B cell (primary cell): ENCODE data around the gene POFUT1. TPM values are rescaled to one million over a fixed set of nuclear protein-coding genes. Genes with fewer than 3 reads are reported as not detected.

Source experiments
- ATAC-seq: fragments of 200-7000 bp; cut with Tn5 transposase; one replicate; pipeline ENCODE4 v1.10.0; 2021; ENCODE audit warnings: low read depth, mild to moderate bottlenecking, moderate number of reproducible peaks, moderate library complexity
- CTCF ChIA-PET: fragments of 350-600 bp; sonication (Branson Sonifier 250); formaldehyde crosslinking; loops from one replicate; lab custom pipeline; 2021; ENCODE audit warnings: antibody characterized with exemption, inconsistent platforms; lab: Charles Lee
- POLR2A ChIA-PET: fragments of 350-600 bp; sonication (Branson Sonifier 250); formaldehyde crosslinking; loops from one replicate; lab custom pipeline; 2021; ENCODE audit warnings: antibody characterized with exemption; lab: Charles Lee
- DNase-seq: peaks from one replicate; pipeline ENCODE4 v3.0.0; 2013
- H2AFZ ChIP-seq: 2 replicates; pipeline ENCODE4 v1.6.1; 2012; ENCODE audit warnings: mild to moderate bottlenecking, low read depth, low read length; ENCODE audit not compliant: insufficient read depth, poor library complexity, severe bottlenecking
- H3K27ac ChIP-seq, 2 donors: 1 replicate in 1 of 2; 2 replicates in 1 of 2; pipeline ENCODE4 v1.5.1; 2012 to 2013; ENCODE audit warnings: low read length in 2 of 2, mild to moderate bottlenecking in 2 of 2, moderate library complexity in 1 of 2
- H3K27me3 ChIP-seq, 4 experiments: fragments of 200-600 bp in 1 of 4; sonication (generic) in 1 of 4; replicated peaks in 1 of 4; 1 replicate in 2 of 4; 2 replicates in 2 of 4; pipeline versions ENCODE4 v1.6.1 to v1.7.0; 2013 to 2016; ENCODE audit warnings: low read length in 3 of 4, mild to moderate bottlenecking in 2 of 4, mixed read lengths in 1 of 4, moderate library complexity in 1 of 4; ENCODE audit not compliant: insufficient read depth in 4 of 4, control insufficient read depth in 3 of 4; ENCODE audit errors: control extremely low read depth in 1 of 4
- H3K36me3 ChIP-seq, 2 experiments: replicated peaks in 1 of 2; 1 replicate in 1 of 2; 2 replicates in 1 of 2; pipeline versions ENCODE4 v1.6.1 to v1.7.1; 2013; ENCODE audit warnings: low read length in 1 of 2; ENCODE audit not compliant: insufficient read depth in 2 of 2, control insufficient read depth in 1 of 2; ENCODE audit errors: control extremely low read depth in 1 of 2, extremely low read depth in 1 of 2
- H3K4me1 ChIP-seq, 2 donors: fragments of 200-600 bp in 1 of 2; sonication (generic) in 1 of 2; 1 replicate in 1 of 2; 2 replicates in 1 of 2; pipeline versions ENCODE4 v1.5.1 to v1.6.1; 2013 to 2017; ENCODE audit warnings: low read length in 2 of 2; ENCODE audit not compliant: control insufficient read depth in 2 of 2, insufficient read depth in 2 of 2
- H3K4me2 ChIP-seq: replicated peaks from 2 replicates; pipeline ENCODE3; 2012; ENCODE audit warnings: mild to moderate bottlenecking, low read depth, low read length; ENCODE audit not compliant: poor library complexity, severe bottlenecking
- H3K4me3 ChIP-seq, 5 experiments: fragments of 200-600 bp in 1 of 5; sonication (generic) in 1 of 5; 1 replicate in 3 of 5; 2 replicates in 2 of 5; pipeline versions ENCODE4 v1.5.1 to v1.7.0; 2011 to 2016; ENCODE audit warnings: low read length in 4 of 5, mild to moderate bottlenecking in 4 of 5, low read depth in 2 of 5, control low read depth in 1 of 5, moderate library complexity in 1 of 5; ENCODE audit not compliant: insufficient read depth in 1 of 5; ENCODE audit errors: control extremely low read depth in 1 of 5, extremely low read depth in 1 of 5
- H3K79me2 ChIP-seq: fragments of 200-600 bp; sonication (generic); one replicate; pipeline ENCODE4 v1.6.0; 2016; ENCODE audit warnings: low read length; ENCODE audit not compliant: control insufficient read depth, insufficient read depth
- H3K9ac ChIP-seq: fragments of 200-600 bp; sonication (generic); 2 replicates; pipeline ENCODE4 v1.6.1; 2017; ENCODE audit warnings: mild to moderate bottlenecking, low read length, moderate library complexity
- H3K9me3 ChIP-seq, 3 donors: one replicate each; pipeline versions ENCODE4 v1.6.1 to v1.7.1; 2013; ENCODE audit warnings: low read length in 2 of 3; ENCODE audit not compliant: control insufficient read depth in 2 of 3, insufficient read depth in 1 of 3; ENCODE audit errors: control extremely low read depth in 1 of 3
- H4K20me1 ChIP-seq: 2 replicates; pipeline ENCODE4 v1.6.0; 2012; ENCODE audit warnings: mild to moderate bottlenecking, low read length; ENCODE audit not compliant: insufficient read depth, control insufficient read depth, poor library complexity, severe bottlenecking
- H3K27ac Mint-ChIP-seq: one replicate; pipeline ENCODE4 v1.8.0; 2021; ENCODE audit warnings: mixed read lengths
- H3K27me3 Mint-ChIP-seq: one replicate; pipeline ENCODE4 v1.8.0; 2021; ENCODE audit warnings: mixed read lengths
- H3K4me1 Mint-ChIP-seq: one replicate; pipeline ENCODE4 v1.8.0; 2021; ENCODE audit warnings: mixed read lengths
- H3K4me3 Mint-ChIP-seq: one replicate; pipeline ENCODE4 v1.8.0; 2021; ENCODE audit warnings: mixed read lengths
- H3K9me3 Mint-ChIP-seq: one replicate; pipeline ENCODE4 v1.8.0; 2022; ENCODE audit warnings: mixed read lengths; ENCODE audit not compliant: insufficient read depth
- EZH2 ChIP-seq: IDR thresholded peaks from 2 replicates; pipeline ENCODE4 v1.6.1; 2012; ENCODE audit warnings: borderline replicate concordance, low read depth, mild to moderate bottlenecking, moderate library complexity, low read length; ENCODE audit not compliant: insufficient read depth, poor library complexity, severe bottlenecking
- WGBS: methylation state at CpG from one replicate; pipeline ENCODE4 v1.1.5; 2013; ENCODE audit warnings: missing lambda C conversion rate; ENCODE audit not compliant: insufficient coverage; 5-methylcytosine and 5-hydroxymethylcytosine counted together
- intact Hi-C: fragments of 100-400 bp; cut with micrococcal nuclease; formaldehyde crosslinking; loops from one replicate; pipeline ENCODE4 v1.10.0; 2022
- polyA plus RNA-seq: library from polyadenylated mRNA; depleted of rRNA; stranded (reverse); fragments of >200 nt; gene quantifications from 2 replicates; pipeline ENCODE4 v1.2.3, GENCODE V29; 2012
- total RNA-seq, 2 donors: library from RNA; stranded (reverse); fragments of 120-200 nt in 1 of 2; gene quantifications; 1 replicate in 1 of 2; 2 replicates in 1 of 2; pipeline versions ENCODE4 v1.2.3 to v1.2.4, GENCODE V29; 2013 to 2022
- TF ChIP-seq, protein P1 (sequence below): fragments of 200-600 bp; IDR thresholded peaks from one replicate; pipeline ENCODE4 v1.8.0; 2022; ENCODE audit warnings: antibody characterized with exemption, mild to moderate bottlenecking

The POFUT1 gene
- total and polyA plus RNA-seq, 2 donors (not counting 1 experiment from before 2014, with no cell fraction given): 7.8 to 18.1 TPM

DNA sequence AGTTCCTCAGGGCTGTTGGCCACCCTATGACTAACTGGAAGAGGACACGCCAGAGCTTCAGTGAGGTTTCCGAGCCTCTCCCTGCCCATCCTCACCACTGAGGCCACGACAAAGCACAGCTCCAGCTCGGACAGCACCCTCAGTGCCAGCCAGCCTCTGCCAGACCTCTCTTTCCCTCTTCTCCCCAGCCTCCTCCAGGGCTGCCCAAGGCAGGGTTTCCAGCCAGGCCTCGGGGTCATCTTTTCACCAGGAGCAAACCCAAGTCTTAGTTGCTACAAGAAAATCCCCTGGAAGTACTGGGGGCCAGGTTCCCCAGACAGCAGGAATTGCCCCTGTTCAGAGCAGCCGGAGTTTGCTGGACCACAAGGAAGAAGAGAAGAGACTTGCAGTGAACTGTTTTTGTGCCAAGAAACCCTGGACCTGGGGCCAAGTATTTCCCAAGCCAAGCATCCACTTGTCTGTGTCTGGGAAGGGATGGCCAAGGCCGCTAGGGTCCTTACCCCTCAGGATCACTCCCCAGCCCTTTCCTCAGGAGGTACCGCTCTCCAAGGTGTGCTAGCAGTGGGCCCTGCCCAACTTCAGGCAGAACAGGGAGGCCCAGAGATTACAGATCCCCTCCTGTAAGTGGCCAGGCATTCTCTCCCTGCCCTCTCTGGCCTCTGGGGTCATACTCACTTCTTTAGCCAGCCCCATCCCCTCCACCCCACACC is 41.7 kb upstream of the POFUT1 start:
- no peak overlapping the region for H3K4me3 ChIP-seq
- POLR2A ChIA-PET: no interaction called here
- H3K79me2 ChIP-seq: no peaks in the 10 kb centered on the region
- H3K9me3 Mint-ChIP-seq: no peaks in the 10 kb centered on the region
- no peaks in the 10 kb centered on the region for H3K9me3 ChIP-seq
- no peaks in the 10 kb centered on the region for H4K20me1 ChIP-seq
- no peaks in the 10 kb centered on the region for H3K27me3 Mint-ChIP-seq
- 98% methylated on average over 8 of the region's 8 CpGs for WGBS
- H2AFZ ChIP-seq: no peak overlapping the region
- no peak overlapping the region for H3K4me3 Mint-ChIP-seq
- TF ChIP-seq, protein P1, sequence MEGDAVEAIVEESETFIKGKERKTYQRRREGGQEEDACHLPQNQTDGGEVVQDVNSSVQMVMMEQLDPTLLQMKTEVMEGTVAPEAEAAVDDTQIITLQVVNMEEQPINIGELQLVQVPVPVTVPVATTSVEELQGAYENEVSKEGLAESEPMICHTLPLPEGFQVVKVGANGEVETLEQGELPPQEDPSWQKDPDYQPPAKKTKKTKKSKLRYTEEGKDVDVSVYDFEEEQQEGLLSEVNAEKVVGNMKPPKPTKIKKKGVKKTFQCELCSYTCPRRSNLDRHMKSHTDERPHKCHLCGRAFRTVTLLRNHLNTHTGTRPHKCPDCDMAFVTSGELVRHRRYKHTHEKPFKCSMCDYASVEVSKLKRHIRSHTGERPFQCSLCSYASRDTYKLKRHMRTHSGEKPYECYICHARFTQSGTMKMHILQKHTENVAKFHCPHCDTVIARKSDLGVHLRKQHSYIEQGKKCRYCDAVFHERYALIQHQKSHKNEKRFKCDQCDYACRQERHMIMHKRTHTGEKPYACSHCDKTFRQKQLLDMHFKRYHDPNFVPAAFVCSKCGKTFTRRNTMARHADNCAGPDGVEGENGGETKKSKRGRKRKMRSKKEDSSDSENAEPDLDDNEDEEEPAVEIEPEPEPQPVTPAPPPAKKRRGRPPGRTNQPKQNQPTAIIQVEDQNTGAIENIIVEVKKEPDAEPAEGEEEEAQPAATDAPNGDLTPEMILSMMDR: no peak
- no peak for TF ChIP-seq EZH2
- ATAC-seq (no peak), DNase-seq (no peak)
- CTCF ChIA-PET: no interaction called here
- H3K4me1 Mint-ChIP-seq: no peaks in the 10 kb centered on the region
- no peak overlapping the region for H3K4me2 ChIP-seq
- H3K27me3 ChIP-seq: no peaks in the 10 kb centered on the region
- H3K27ac ChIP-seq: no peak overlapping the region
- H3K4me1 ChIP-seq: no peaks in the 10 kb centered on the region
- peaks cover 0 to 39% of the 10 kb centered on the region in 2 experiments for H3K36me3 ChIP-seq
- intact Hi-C loops: no loop called here
- no peak overlapping the region for H3K27ac Mint-ChIP-seq
- H3K9ac ChIP-seq: no peak overlapping the region

DNA sequence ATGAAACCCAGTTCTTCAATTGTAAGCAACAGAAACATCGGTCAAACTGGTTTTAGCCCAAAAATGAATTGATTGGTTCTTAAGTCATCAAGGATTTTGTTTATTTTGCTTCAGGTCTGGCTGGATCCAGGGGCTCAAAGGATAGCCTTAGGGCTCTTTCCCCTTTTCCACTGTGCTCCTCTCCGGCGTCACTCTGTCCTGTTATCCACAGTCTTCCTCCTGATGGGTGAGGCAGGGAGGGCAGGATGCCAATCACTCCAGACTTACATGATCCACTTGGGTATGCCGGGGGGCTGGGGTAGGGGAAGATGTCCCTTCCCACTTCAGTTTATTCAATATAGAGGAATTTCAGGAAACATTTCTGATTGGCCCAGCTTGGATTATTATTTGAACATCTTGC is 40.1 kb upstream of the POFUT1 start:
- ATAC-seq (no peak), DNase-seq (no peak)
- Histone ChIP-seq H3K79me2 (no peaks in the 10 kb centered on the region), H3K27ac (no peak overlapping the region), H3K4me1 (no peaks in the 10 kb centered on the region), H3K36me3 (peaks cover 0 to 23% of the 10 kb centered on the region in 2 experiments), H3K27me3 (no peaks in the 10 kb centered on the region), H2AFZ (no peak overlapping the region), H3K4me2 (no peak overlapping the region), H3K4me3 (no peak overlapping the region), H3K9ac (no peak overlapping the region), H3K9me3 (no peaks in the 10 kb centered on the region), H4K20me1 (no peaks in the 10 kb centered on the region)
- Mint-ChIP-seq H3K4me3 (no peak overlapping the region), H3K4me1 (no peaks in the 10 kb centered on the region), H3K27ac (no peak overlapping the region), H3K9me3 (no peaks in the 10 kb centered on the region), H3K27me3 (no peaks in the 10 kb centered on the region)
- no peak for TF ChIP-seq EZH2
- TF ChIP-seq, protein P1: no peak
- intact Hi-C loops: no loop called here
- ChIA-PET POLR2A (interaction anchor here (0.6 kb wide), 1 partner anchor 461 kb away, joined by 5 read pairs; no protein-coding TSS in a partner anchor), CTCF (no interaction called here)
- WGBS: 100% methylated on average over 1 of the region's 4 CpGs
